GM20000 (cell line): ENCODE measurements around the gene CAMTA1.
"Not testable (repeated sequence)": the region's sequence is repeated elsewhere in the genome, so short reads cannot be mapped to it uniquely, and the experiment has no call there.

ENCODE experiments used
- DNase-seq: peaks from one replicate; pipeline ENCODE4 v3.0.0; 2012; ENCODE audit warnings: low spot score
- TF ChIP-seq, protein P1 (sequence below): IDR thresholded peaks from 2 replicates; pipeline ENCODE4 v1.5.1; 2012; ENCODE audit warnings: mild to moderate bottlenecking, control low read depth; ENCODE audit errors: extremely low read depth, missing control alignments

The CAMTA1 gene

DNA sequence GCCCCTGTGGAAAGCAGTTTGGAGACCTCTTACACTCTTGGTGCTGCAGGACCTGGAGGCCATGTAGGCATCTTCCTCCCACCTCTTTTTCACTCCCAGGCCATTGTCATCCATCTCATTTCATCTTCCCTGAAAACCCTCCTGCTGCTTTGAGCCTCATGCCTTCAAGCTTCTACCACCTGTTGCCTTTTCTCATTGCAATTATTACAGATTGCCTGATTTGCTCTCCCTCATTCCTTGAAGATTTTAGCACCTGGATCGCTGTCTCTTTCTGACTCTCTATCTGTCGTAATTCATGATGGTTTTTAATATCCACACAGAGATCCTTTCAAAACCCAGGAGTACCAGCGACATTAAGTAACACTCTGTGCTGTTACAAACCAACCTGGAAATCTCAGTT is 350.2 kb downstream of the CAMTA1 start:
- TF ChIP-seq, protein P1, sequence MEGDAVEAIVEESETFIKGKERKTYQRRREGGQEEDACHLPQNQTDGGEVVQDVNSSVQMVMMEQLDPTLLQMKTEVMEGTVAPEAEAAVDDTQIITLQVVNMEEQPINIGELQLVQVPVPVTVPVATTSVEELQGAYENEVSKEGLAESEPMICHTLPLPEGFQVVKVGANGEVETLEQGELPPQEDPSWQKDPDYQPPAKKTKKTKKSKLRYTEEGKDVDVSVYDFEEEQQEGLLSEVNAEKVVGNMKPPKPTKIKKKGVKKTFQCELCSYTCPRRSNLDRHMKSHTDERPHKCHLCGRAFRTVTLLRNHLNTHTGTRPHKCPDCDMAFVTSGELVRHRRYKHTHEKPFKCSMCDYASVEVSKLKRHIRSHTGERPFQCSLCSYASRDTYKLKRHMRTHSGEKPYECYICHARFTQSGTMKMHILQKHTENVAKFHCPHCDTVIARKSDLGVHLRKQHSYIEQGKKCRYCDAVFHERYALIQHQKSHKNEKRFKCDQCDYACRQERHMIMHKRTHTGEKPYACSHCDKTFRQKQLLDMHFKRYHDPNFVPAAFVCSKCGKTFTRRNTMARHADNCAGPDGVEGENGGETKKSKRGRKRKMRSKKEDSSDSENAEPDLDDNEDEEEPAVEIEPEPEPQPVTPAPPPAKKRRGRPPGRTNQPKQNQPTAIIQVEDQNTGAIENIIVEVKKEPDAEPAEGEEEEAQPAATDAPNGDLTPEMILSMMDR: no peak
- DNase-seq: no peak

DNA sequence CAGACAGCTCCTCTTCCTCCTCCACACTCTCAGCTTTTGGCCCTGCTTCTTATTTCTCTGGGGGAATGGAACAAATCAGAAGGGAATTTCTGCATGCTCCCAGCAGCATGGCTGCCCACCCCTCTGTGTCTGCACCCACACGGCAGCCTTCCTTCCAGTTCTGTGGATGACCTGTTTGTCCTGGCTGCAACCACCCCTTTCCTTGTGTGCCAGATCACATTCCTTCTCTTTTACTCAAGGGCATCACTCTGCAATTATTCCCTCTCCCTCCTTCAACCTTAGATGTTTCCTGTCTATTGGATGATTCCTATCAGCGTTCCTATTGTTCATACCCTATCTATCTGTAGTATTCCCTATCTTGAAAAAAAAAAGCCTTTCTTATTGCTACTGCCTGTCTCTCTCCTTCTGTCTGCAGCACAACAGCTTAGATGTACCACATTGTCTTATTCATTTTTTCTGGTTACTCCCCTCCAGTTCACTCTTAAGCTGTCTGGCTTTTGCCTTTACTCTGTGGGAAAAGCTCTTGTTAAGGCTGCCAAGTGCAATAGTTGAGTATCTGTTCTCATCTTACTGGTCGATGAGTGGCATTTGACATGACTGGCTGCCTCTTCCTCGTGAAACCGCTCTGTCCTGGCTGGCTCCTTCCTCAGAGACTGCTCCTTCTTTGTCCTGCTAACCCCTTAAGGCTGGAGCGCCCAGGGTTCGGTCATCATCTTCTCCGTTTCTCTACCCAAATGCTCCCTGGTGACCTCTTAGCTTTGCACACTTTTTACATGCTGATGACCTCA is 351.1 kb downstream of the CAMTA1 start:
- no peak for DNase-seq
- TF ChIP-seq, protein P1: no peak

DNA sequence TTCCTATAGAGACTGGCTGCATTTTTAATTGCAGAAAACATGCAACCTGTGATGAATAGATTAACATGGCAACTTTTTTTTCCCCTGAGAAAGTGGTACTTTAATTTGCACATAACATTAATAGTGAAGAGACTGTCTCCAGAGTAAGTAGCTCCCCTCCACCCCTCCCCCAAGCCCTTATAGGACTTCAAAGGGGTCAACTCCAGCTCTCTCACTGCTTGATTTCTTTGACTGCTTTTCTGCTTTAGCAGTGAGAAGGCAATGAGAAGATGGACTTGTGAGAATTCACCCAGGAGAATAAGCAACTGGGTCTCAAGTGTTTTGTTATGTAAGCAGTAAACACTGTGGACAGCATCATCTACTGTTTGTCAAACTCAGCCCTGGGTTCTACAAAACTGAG is 355.0 kb downstream of the CAMTA1 start:
- no peak for DNase-seq
- TF ChIP-seq, protein P1: no peak

DNA sequence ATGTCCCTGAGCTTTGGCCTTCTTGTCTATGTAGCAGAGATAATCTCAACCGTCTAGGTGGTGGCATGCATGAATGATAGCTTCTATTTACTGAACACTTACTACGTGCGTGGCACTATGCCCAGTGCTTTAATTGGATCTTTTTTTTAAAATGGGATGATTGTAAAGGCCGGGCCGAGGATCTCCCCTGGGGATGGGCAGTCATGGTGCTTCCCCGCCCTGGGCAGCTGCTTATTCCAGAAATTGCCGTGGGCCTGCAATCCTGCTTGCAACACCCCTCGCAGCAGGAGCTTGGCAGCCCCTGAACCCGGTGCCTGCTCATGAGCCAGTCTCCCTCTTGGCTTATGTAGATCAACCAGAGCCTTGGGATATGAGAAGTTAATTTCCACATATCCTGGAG is 360.7 kb downstream of the CAMTA1 start:
- no peak for DNase-seq
- TF ChIP-seq, protein P1: no peak

DNA sequence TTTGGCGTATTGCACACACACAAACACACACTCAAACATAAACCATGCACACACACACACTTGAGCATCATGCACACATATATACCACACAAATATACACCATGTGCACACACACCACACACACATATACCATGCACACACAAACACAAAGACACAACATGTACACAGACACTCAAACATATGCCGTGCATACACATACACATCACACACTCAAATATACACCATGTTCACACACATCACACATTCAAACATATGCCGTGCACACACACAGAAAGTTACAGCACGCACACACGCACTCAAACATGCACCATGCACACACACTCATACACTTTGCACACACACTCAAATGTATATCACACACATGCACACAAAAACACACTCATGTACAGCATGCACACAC is 361.5 kb downstream of the CAMTA1 start:
- no peak for DNase-seq

DNA sequence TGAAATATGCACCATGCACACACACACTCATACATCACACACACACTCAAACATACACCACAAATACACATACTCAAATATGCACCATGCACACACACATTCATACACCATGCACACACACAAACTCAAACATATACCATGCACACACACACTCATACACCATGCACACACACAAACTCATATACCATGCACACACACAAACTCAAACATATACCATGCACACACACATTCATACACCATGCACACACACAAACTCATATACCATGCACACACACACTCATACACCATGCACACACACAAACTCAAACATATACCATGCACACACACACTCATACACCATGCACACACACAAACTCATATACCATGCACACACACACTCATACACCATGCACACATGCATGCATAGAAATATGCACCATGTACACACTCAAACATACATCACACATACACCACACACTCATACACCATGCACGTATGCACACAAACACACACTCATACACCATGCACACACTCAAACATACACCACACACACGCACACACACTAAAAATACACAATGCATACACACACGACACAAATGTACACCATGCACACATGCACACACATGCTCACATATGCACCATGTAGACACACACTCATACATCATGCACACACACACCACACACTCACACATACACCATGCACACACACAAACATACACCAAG is 362.5 kb downstream of the CAMTA1 start:
- not testable (repeated sequence) for DNase-seq

More for the DNA sequence above, 361.5 kb downstream of the CAMTA1 start:
- TF ChIP-seq, protein P1: no peak

DNA sequence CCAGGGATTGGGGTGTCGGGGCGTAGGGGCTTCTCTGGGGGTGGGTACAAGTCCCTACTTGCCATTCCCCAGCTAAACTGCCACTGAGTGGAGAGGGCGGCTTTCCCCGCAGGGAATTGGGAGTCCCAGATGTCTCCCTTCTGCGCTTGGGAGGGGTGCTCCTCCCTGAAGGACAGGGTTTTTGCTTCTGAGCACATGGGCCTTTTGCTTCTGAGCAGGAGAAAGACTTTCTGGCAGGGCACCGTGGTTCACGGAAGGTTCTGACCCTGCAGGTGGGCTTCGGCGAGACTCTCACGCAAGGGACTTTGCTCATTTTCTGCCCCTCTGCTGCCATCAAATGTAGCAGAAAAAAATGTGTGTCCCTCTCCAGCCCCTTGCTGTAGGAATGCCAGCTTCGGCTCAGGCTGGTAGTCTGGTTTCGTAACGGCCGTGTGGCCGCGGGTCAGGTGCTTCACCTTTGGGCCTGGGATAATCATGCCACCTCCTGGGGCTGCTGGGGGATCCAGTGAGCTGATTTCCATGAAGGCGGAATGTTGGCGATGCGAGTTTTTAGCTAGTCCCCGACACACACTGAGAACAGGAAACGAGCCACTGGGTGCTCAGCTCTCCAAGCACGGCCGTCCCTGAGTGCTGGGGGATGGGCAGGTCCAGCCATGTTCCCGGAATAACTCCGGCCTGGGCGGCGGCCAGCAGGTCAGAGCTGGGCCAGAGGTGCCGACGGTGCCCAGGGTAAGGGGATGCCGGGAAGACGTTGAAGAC is 364.0 kb downstream of the CAMTA1 start:
- TF ChIP-seq, protein P1: no peak
- DNase-seq: no peak
